Measurements from ENCODE around the gene CIDEC.
"Not testable (repeated sequence)": the region's sequence is repeated elsewhere in the genome, so short reads cannot be mapped to it uniquely, and the experiment has no call there.

CIDEC gene

DNA sequence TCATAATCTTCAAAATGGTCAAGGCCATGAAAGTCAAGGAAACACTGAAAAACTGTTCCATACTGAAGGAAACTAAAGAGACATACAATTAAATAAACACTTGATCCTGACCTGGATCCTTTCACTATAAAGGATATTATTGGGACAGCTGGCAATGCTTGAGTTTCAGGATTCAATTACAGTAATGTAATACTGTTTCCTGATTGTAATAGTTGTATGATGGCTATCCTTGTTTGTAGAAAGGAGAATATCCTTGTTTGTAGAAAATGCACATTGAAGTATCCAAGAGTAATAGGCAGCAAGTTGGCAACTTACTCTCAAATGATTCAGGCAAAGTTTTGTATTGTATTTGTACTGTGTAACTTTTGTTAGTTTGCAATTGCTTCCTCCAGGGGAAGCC is 4.6 kb downstream of the CIDEC start:
- DNase-seq, result no peak

DNA sequence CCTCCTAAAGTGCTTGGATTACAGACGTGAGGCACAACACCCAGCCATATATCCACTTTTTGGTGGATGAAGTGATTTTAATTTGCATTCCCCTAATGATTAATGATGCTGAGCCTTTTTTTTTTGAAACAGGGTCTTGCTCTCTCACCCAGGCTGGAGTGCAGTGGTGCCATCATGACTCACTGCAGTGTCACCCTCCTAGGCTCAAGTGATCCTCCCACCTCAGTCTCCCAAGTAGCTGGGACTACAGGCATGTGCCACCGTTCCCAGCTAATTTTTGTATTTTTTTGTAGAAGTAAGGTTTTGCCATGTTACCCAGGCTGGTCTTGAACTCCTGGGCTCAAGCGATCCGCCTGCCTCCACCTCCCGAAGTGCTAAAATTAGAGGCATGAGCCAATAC is 8.0 kb downstream of the CIDEC start:
- DNase-seq, result not testable (repeated sequence)

DNA sequence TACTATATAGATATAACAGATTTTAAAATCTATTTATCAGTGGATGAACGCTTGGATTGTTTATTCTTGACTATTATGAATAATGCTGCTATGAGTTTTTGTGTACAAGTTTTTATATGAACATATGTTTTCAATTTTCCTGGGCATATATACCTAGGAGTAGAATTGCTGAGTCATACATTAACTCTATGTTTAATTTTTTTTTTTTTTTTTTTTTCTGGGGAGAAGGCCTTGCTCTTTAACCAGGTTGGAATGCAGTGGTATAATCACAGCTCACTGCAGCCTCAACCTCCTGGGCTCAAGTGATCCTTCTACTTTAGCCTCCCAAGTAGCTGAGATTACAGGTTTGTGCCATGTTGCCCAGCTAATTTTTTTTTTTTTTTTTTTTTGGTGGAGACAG is 9.1 kb downstream of the CIDEC start:
- no peak for DNase-seq

DNA sequence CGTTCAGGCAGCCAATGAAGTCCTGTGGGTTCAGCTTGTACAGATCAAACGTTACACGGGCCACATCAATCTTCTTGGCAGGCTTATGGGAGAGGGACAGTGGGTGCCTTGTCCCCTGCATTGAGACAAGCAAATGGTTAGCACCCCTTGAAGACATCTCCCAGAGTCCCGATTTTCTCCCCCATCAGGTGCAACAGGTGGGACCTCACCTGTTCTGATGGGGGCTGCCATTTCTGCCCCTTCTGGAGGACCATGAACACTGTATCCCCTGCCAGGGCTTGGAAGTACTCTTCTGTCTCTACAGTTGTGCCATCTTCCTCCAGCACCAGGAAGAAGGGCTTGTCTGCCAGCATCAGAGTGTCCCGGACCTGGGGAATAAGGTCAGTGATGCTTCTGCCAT is 10.1 kb downstream of the CIDEC start:
- no peak for DNase-seq

DNA sequence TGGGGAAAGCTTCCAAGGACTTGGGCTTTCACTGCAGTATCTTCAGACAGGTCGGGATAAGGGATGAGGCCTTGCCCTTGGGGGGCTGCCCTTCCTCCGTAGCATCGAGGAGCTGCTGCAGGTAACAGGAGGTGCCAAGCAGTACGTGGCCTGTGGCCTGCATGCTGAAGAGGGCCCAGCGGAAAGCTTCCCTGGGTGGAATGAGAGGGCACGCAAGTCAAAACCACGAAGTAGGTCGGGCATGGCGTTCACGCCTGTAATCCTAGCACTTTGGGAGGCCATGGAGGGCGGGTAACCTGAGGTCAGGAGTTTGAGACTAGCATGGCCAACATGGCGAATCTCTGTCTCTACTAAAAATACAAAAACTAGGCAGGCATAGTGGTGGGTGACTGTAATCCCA is 12.9 kb downstream of the CIDEC start:
- no peak for DNase-seq

DNA sequence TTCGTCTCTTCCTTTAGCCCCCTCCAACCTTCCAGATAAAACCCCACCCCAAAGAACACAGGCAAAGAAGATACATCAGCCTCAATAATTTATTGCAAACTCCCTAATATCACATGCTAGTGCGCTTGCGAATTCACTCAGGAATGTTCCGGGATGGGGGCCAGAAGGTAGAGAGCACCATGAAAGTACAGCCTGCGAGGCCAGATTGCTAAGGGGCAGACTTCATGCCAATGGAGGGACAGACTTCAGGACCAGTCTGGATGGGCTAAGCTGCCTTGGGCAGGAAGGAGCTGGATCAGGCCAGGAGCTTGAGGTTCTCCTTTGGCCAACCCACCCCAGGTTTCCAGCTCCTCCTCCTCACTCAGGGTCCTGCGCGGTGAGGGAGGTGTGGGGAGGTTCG is 13.4 kb downstream of the CIDEC start:
- DNase-seq, result no peak

DNA sequence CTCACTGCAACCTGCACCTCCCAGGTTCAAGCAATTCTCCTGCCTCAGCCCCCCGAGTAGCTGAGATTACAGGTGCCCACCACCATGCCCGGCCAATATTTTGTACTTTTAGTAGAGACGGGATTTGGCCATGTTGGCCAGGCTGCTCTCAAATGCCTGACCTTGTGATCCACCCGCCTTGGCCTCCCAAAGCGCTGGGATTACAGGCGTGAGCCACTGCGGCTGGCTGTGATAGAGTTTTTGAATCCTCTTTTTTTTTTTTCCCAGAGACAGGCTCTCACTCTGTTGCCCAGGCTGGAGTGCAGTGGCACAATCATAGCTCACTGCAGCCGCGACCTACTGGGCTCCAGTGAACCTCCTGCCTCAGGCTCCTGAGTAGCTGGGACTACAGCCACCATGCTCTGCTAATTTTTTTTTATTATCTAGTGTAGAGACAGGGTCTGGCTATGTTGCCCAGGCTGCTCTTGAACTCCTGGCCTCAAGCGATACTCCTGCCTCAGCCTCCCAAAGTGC is 14.9 kb downstream of the CIDEC start:
- not testable (repeated sequence) for DNase-seq

DNA sequence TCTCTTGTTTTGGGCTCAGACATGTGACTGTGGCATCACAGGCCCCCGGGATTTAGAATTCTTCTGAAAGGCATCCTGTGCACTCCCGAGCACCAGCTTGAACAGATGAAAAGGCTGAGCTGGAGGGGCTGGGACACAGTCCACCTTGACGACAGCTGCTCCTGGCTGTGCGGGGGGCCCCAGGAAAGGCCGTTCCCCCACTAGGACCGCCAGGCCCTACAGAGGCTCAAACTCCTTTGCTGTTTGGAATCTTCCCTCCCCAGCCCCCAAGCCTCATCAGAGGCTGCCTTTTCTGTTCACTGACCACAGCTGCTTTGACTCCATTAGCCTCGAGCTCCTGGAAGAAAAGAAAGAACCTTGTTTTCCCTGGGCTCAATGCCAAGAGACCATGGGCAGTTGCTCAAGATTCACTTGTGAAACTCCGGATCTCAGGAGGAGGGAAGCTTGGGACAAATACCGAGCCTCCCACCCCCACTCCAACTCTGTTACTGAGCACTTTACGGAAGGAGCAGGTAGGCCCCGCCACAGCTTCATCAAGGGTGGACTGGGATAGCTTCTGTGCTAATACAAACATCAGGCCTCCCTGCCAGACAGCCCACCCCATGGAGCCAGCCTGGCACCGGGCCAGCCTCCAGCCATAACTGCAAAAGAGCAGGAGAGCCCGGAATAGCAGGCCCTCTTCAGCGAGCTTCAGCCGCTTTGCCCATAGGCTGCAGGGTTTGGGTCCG is 15.7 kb downstream of the CIDEC start:
- DNase-seq, result no peak

DNA sequence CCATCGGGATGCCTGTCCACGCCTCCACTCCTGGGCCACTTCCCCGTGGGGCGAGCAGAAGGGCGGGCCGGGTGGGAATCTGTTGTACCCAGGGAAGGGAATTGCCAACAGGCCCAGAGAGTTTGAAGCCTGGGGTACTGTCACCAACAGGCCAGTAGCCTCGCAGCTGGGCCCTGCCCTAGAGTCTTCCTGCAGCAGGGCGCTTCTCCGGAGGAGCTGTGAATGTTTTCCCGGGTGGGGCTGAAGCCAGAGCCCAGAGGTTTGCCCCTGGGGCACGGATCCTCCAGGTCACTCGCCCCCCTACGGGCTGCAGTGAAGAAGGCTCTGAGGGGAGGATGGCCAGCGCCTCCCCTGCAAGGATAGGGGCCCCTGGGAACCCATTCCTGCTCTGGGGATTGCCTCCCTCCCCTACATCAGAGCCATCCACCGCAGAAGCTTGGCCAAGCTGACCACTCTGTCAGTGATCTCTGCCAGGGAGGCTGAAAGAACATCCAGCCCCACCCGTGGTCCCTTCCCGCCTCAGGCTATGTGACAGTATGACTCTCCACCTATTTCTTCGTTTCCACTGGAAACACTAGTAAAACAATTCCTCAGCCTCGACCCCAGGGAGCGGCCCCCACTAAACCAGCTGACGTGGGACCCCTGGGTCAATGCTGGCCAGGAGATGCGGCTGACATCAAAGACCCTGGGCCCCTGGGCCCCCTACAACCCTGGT is 16.8 kb downstream of the CIDEC start:
- DNase-seq, result no peak

DNA sequence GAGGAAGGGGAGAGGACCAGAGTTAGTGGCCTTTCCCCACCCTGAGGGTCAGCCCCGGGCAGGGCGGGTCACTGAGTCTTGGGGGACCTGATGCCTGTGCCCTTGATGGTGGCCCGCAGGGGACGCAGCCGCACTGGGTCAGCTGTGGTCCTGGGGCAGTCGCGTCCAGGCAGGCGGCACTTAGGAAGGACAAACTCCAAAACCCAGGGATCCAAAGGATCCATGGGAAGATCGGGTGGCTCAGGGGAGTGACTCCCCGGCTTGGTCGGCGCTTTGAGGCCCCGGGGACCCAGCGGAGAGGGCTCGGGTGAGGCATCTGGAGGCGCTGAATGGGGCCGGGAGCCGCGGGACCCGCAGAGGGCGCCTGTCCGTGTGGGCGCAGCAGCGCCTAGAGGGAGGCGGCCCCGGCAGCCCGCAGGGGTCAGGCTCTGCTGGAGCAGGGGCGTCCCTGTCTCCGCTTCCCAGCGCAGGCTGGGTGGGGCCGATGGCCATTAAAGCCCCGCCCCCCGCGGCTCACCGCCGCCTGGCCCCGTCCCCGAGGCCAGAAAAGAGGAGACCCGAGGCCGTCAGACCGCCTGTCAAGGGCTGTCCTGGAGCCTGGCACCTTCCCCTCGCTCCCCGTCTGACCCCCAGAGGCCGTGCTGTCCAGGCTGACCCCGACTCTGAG is 17.5 kb downstream of the CIDEC start:
- no peak for DNase-seq

DNA sequence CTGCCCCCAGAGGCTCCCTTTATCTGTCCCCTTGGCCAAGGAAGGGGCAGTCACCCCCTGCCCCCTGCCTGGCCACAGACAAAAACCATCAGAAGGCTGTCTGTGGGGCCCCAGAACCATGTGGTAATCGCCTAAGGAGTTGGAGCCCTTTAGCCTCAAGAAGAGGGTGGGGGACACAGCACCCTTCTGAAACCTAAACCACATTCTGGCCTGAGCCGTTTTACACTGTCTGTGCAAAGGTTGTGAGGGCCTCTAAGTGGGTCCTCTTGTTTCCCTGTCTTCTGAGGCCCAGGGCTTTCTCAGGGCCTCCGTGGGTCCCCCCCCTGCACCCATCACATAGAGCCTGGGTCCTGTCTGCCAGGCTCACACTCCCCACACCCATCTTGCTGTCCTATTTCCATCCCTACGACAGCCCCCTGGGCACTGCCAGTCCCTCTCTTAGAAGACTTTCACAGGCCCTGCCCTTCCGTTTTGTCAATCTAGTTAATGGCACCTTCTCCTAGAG is 18.4 kb downstream of the CIDEC start:
- DNase-seq, result no peak

DNA sequence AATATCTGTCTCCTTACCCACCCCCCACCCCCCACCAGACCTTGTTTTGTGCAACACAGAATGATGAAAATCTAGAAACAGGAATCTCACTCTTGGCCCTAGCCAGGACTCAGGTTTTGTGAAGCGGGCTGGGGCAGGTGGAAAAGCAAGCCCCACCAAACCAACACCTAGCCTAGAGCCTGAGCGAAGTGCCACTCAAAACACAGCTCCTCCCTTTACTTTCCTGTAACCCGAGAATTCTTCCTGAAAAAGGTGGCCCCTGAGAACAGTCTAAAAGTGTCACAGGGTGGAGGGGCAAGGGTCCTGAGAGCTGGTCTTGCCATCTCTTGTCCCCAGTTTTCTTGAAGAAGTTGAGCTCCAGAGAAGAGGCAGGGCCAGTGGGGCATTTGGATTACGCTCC is 18.9 kb downstream of the CIDEC start:
- no peak for DNase-seq

DNA sequence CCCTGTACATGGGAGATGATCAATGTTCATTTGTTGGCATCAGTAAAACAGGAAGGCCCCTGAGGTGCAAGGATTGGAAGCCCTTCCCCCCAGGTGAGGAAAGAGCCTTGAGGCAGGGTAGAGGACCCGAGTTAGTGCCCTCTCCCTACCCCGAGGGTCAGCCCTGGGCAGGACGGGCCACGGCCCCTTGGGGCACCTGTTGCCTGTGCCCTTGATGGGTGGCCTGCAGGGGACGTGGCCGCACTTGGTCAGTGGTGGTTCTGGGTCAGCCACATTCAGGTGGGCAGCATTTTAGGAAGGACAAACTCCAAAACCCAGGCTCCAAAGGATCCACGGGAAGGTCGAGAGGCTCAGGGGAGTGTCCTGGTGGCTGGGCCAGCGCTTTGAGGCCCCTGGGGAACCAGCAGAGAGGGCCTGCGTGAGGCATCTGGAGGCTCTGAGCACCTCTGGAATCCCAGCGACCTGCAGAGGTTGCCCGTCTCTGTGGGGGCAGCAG is 20.5 kb downstream of the CIDEC start:
- no peak for DNase-seq

DNA sequence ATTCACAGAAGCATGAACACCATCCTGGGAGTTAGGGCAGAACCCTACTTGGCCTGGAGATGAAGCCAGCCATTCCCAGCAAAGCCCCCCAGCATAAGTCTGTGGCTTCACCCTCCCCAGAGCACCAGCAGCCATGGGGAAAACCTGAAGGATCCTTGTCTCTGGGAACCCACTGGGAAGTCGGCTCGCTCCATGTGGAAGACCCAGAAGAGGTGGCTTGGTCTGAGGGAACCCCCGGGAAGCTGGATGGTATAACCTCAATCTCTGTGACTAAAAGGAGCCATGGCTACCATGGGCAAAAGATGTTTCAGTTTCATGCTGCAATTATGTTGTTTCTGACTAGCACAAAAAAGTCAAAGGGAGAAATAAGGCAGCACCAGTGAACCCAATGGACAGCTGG is 24.5 kb downstream of the CIDEC start:
- DNase-seq, result no peak

DNA sequence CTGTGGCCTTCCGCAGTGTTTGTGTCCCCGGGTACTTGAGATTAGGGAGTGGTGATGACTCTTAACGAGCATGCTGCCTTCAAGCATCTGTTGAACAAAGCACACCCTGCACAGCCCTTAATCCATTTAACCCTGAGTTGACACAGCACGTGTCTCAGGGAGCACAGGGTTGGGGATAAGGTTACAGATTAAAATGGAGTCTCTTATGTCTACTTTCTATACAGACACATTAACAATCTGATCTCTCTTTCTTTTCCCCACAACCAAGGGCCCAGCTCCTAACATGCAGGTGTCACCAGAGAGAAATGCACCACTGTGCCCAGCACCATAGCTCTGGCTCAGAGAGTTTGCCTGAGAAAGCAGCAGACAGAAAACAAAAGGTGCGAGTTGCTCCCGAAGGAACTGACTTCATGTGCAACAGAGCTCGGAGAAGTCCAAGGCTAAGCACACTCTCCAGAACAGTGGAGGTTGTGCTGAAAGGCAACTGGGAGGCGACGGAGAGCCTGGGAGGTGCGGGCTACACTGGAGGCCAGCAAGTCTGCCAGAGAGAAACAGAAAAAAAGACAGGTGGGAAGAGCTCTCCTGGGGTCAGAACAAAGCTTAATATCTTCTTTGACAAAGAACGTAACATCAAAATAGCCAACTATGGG is 25.6 kb downstream of the CIDEC start:
- not testable (repeated sequence) for DNase-seq

DNA sequence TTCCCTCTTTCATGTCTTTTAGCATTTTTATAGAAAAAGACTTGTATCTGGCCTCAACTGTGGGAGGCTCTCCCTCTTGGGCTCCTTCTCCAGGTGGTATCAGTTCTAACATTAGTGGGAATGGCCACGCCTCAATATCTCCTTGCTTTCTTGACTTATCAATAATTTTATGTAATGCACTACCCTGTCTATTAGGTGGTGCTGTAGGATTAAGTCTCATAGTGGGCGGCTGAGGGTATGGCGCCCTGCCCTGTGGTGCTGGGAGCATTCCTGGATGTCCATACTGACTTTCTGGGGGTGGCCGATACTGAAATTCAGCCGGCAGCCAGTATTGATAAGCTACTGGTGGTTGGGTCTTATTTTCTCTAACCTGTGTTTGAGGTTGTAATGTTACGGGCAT is 27.5 kb downstream of the CIDEC start:
- no peak for DNase-seq

DNA sequence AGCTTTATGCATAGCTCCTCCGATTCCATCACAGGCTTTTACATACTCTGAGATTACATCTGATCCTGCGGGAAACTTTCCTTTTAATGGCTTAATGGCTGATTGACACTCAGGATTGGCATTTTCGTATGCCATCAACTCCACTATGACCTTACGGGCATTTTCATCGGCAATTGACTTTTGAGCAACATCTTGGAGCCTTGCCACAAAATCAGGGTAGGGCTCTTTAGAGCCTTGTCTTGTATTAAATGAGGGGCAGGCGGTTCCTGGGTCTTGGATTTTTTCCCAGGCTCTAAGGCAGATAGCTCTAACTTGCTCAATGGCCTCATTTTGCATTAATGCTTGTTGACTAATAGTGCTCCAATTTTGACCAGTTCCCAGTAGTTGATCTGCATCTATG is 28.1 kb downstream of the CIDEC start:
- DNase-seq, result not testable (repeated sequence)

DNA sequence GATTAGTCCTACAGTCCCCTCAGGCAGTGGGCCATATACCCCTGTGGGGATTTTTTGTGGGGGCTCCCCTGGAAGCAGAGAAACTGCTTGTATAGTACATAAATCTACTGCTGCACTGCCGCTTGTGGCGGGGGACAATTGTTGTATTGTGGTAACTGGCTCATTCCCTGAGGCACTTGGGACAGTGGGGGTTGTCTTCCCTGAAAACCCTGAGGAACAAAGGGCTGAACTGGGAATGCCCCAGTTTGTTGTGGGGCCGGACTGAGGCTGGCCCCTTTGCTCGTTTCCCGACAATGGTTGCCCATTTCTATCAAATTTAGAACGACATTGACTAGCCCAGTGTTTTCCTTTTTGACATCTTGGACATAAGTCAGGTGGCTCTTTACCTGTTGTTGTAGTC is 28.7 kb downstream of the CIDEC start:
- DNase-seq, result not testable (repeated sequence)

DNA sequence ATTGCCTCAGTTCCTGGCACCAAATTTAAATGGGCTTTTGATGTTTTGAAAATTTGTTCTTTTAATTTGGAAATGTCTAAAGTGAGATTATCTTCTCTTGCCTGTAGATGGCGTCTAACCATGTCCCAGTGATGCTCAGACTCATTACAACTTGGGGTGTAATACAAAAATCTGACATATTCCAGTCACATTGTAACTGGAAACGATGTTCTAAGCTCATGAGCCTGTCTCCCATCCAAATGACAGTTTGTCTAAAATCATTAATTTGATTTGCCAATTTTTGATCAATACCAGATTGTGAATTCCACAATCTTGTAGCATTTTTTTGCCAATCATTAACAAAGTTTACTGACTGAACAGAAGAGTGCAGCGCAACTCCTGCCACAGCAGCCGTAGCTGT is 31.2 kb downstream of the CIDEC start:
- not testable (repeated sequence) for DNase-seq

DNA sequence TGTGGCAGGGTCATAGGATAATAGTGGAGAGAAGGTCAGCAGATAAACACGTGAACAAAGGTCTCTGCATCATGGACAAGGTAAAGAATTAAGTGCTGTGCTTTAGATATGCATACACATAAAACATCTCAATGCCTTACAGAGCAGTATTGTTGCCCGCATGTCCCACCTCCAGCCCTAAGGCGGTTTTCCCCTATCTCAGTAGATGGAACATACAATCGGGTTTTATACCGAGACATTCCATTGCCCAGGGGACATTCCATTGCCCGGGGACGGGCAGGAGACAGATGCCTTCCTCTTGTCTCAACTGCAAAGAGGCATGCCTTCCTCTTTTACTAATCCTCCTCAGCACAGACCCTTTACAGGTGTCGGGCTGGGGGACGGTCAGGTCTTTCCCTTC is 32.2 kb downstream of the CIDEC start:
- DNase-seq, result not testable (repeated sequence)

DNA sequence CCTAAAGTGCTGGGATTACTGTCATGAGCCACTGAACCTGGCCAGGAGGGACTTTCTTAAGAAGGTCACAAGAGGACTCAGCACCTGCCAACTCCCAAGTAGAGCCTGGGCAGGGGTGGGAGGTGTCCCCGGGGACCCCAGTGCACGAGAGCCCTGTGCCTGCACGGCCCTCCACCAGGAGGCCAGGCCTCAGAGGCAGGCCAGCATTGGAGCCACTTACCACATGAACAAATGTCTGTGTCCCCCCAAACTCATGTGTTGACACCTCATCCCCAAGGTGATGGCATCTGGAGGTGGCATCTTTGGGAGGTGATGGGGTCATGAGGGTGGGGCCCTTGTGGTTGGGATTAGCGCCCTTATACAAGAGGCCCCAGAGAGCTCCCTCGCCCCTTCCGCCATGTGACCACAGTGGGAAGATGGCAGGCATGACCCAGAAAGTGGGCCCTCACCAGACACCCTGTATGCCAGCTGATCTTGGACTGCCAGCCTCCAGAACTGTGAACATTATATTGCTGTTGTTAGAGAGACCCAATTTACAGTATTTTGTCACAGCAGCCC is 33.0 kb downstream of the CIDEC start:
- DNase-seq, result no peak

DNA sequence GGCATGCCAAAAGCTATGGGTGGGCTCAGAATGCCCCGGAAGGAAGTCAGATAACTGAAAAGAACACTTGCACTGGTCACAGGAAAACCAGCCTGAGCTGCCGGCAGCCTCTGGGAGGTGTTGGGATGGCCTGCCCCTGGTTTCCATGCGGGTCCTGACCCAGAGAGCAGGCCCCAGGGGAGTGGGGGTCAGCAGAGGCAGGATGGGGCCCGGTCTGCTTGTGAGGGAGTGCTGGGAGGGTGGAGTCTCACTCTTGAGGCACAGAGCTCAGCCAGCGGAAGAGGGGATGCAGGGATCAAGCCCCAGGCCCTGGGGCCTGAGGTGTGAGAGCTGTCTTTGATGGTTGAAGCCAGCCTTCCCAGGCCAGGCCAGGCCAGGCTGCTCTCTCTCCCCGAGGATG is 33.8 kb downstream of the CIDEC start:
- no peak for DNase-seq
